Loucy (cell line): ENCODE data around the gene FGL2.
A peak's percentile ranks its signal among the peaks of the same experiment; 100 is the strongest.

Source experiments
- H2AFZ ChIP-seq: fragments of 200-600 bp; sonication (generic); 2 replicates; pipeline ENCODE4 v1.6.0; 2016; ENCODE audit warnings: antibody characterized with exemption, mild to moderate bottlenecking, low read length, moderate library complexity
- H3F3A ChIP-seq: fragments of 200-600 bp; 2 replicates; pipeline ENCODE4 v1.6.0; 2016; ENCODE audit warnings: antibody characterized with exemption, low read depth, mild to moderate bottlenecking
- H3K27me3 ChIP-seq: fragments of 200-600 bp; sonication (generic); 2 replicates; pipeline ENCODE4 v1.6.1; 2014; ENCODE audit warnings: low read length, mild to moderate bottlenecking; ENCODE audit not compliant: insufficient read depth, poor library complexity, severe bottlenecking
- H3K36me3 ChIP-seq: fragments of 200-600 bp; sonication (generic); 2 replicates; pipeline ENCODE4 v1.6.1; 2016; ENCODE audit warnings: low read length; ENCODE audit not compliant: insufficient read depth
- H3K4me1 ChIP-seq: fragments of 200-600 bp; sonication (generic); 2 replicates; pipeline ENCODE4 v1.5.1; 2014; ENCODE audit warnings: low read length, mild to moderate bottlenecking; ENCODE audit not compliant: insufficient read depth, poor library complexity, severe bottlenecking
- H3K4me2 ChIP-seq: fragments of 200-600 bp; sonication (generic); 2 replicates; pipeline ENCODE4 v1.6.0; 2014; ENCODE audit warnings: antibody characterized with exemption, low read length, low read depth, mild to moderate bottlenecking; ENCODE audit not compliant: poor library complexity, severe bottlenecking
- H3K4me3 ChIP-seq: fragments of 200-600 bp; sonication (generic); 2 replicates; pipeline ENCODE4 v1.5.1; 2014; ENCODE audit warnings: low read length, mild to moderate bottlenecking, mixed read lengths; ENCODE audit not compliant: poor library complexity, severe bottlenecking
- H3K79me2 ChIP-seq: fragments of 200-600 bp; sonication (generic); 2 replicates; pipeline ENCODE4 v1.6.1; 2014; ENCODE audit warnings: low read length; ENCODE audit not compliant: insufficient read depth
- H3K9ac ChIP-seq: fragments of 200-600 bp; sonication (generic); 2 replicates; pipeline ENCODE4 v1.6.0; 2014; ENCODE audit warnings: mild to moderate bottlenecking, low read depth, low read length, moderate library complexity; ENCODE audit not compliant: poor library complexity, severe bottlenecking
- H3K9me2 ChIP-seq: fragments of 200-600 bp; sonication (generic); replicated peaks from 2 replicates; pipeline ENCODE4 v1.6.1; 2016; ENCODE audit warnings: low read depth, low read length, mixed read lengths
- H3K9me3 ChIP-seq: fragments of 200-600 bp; sonication (generic); 2 replicates; pipeline ENCODE4 v1.6.1; 2014; ENCODE audit warnings: mild to moderate bottlenecking, antibody characterized with exemption, low read length, low read depth; ENCODE audit not compliant: insufficient read depth
- H4K20me1 ChIP-seq: fragments of 200-600 bp; sonication (generic); 2 replicates; pipeline ENCODE4 v1.6.0; 2014; ENCODE audit warnings: antibody characterized with exemption, low read length, mild to moderate bottlenecking; ENCODE audit not compliant: insufficient read depth, poor library complexity, severe bottlenecking
- CTCF ChIP-seq: fragments of 200-600 bp; sonication (generic); conservative IDR thresholded peaks from 2 replicates; pipeline ENCODE4 v1.5.1; 2014; ENCODE audit warnings: mild to moderate bottlenecking, antibody characterized with exemption, low read length
- EZH2phosphoT487 ChIP-seq: fragments of 200-600 bp; IDR thresholded peaks from 2 replicates; pipeline ENCODE4 v1.6.1; 2018; ENCODE audit warnings: antibody characterized with exemption, mild to moderate bottlenecking, moderate library complexity, borderline replicate concordance

The FGL2 gene

GRCh38 chr7:77197141-77197540, 2.5 kb downstream of the FGL2 start:
- Histone ChIP-seq H3K4me1 (peaks cover 65% of the 10 kb centered on the region), H3K36me3 (no peaks in the 10 kb centered on the region), H3K4me2 (peak overlapping the region; percentile 69), H3K27me3 (no peaks in the 10 kb centered on the region), H3K9me3 (no peaks in the 10 kb centered on the region), H3K79me2 (peaks cover 6% of the 10 kb centered on the region; the same call in 1 of the 2 replicates), H2AFZ (no peak overlapping the region), H4K20me1 (no peaks in the 10 kb centered on the region), H3K9ac (no peak overlapping the region), H3F3A (peaks cover 3% of the 10 kb centered on the region; the same call in 1 of the 2 replicates), H3K4me3 (no peak overlapping the region), H3K9me2 (no peaks in the 10 kb centered on the region)
- TF ChIP-seq EZH2phosphoT487 (no peak), CTCF (no peak)

GRCh38 chr7:77188731-77189437, 10.7 kb downstream of the FGL2 start:
- Histone ChIP-seq H3F3A (no peaks in the 10 kb centered on the region), H3K9me2 (no peaks in the 10 kb centered on the region), H3K4me3 (no peak overlapping the region), H3K36me3 (no peaks in the 10 kb centered on the region), H3K4me1 (peaks cover 10% of the 10 kb centered on the region), H3K79me2 (peaks cover 4% of the 10 kb centered on the region; the same call in 1 of the 2 replicates), H3K27me3 (no peaks in the 10 kb centered on the region), H3K4me2 (no peak overlapping the region), H4K20me1 (no peaks in the 10 kb centered on the region), H3K9ac (no peak overlapping the region), H2AFZ (no peak overlapping the region), H3K9me3 (no peaks in the 10 kb centered on the region)
- no peak for TF ChIP-seq EZH2phosphoT487

GRCh38 chr7:77185866-77186265, 13.8 kb downstream of the FGL2 start:
- H3K9me3 ChIP-seq: no peaks in the 10 kb centered on the region
- no peaks in the 10 kb centered on the region for H3K4me1 ChIP-seq

More at GRCh38 chr7:77185866-77186265, 13.8 kb downstream of the FGL2 start:
- H3K9me2 ChIP-seq: no peaks in the 10 kb centered on the region
- H3K9ac ChIP-seq: no peak overlapping the region
- H3F3A ChIP-seq: no peaks in the 10 kb centered on the region
- H3K4me3 ChIP-seq: no peak overlapping the region
- H3K36me3 ChIP-seq: no peaks in the 10 kb centered on the region
- H3K4me2 ChIP-seq: no peak overlapping the region
- no peak overlapping the region for H2AFZ ChIP-seq
- no peaks in the 10 kb centered on the region for H4K20me1 ChIP-seq
- no peaks in the 10 kb centered on the region for H3K79me2 ChIP-seq
- H3K27me3 ChIP-seq: no peaks in the 10 kb centered on the region
- no peak for TF ChIP-seq EZH2phosphoT487
- no peak for TF ChIP-seq CTCF
